Activated naive CD4-positive, alpha-beta T cell treated with anti-CD3 and anti-CD28 coated beads, Interleukin-2, amount 50 U/mL, for 24 hours (primary cell): ENCODE results near the gene WRAP73.
A peak's percentile ranks its signal among the peaks of the same experiment; 100 is the strongest.

ENCODE experiments used
- H3K27ac Mint-ChIP-seq: one replicate; pipeline ENCODE4 v1.8.0; 2021; ENCODE audit warnings: mild to moderate bottlenecking, mixed read lengths
- H3K27me3 Mint-ChIP-seq: one replicate; pipeline ENCODE4 v1.8.0; 2021; ENCODE audit warnings: mixed read lengths
- H3K36me3 Mint-ChIP-seq: one replicate; pipeline ENCODE4 v1.8.0; 2021; ENCODE audit warnings: mixed read lengths
- H3K4me1 Mint-ChIP-seq: one replicate; pipeline ENCODE4 v1.8.0; 2021; ENCODE audit warnings: mixed read lengths
- H3K4me3 Mint-ChIP-seq: one replicate; pipeline ENCODE4 v1.8.0; 2021; ENCODE audit warnings: mild to moderate bottlenecking, mixed read lengths
- H3K9me3 Mint-ChIP-seq: one replicate; pipeline ENCODE4 v1.8.0; 2021; ENCODE audit warnings: mixed read lengths

The WRAP73 gene

DNA sequence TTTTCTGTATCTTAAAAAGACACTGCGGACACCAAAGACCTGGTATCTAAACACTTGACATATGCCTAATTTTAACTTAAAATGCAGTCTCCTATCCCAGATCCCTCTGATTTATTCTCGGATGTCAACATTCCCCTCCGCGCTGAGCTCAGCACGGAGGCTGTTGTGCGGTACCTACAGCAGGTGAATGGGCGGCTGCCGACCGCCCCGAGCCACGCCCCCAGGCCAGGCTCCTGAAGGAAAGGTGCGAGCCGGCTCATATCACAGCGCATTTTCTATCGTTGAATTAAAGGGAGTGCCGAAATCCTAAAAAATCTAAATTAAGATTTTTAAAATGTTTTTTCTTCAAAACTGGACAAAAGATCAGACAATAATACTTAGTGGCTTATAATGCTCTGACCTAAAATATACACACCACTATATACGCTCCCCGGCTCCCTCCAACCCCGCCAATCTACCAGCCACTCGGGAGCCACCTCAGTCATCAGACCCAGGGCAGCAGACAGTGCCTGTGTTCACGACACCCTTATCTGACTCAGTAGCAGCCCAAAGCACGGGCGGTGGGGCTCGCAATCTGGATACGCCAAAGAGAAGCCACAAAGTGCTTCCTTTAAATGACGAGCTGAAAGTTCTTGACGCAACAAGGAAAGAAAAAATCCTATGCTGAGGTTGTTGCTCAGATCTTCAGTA, 4.1 kb downstream of the WRAP73 start:
- Mint-ChIP-seq H3K4me1 (peaks cover 26% of the 10 kb centered on the region), H3K4me3 (no peak overlapping the region), H3K27me3 (peaks cover 3% of the 10 kb centered on the region), H3K36me3 (peaks cover 8% of the 10 kb centered on the region), H3K9me3 (no peaks in the 10 kb centered on the region), H3K27ac (no peak overlapping the region)

GRCh38 chr1:3645247-3645646, 4.7 kb downstream of the WRAP73 start:
- Mint-ChIP-seq H3K27ac (no peak overlapping the region), H3K4me3 (no peak overlapping the region), H3K27me3 (peaks cover 1% of the 10 kb centered on the region), H3K4me1 (peaks cover 22% of the 10 kb centered on the region), H3K36me3 (peaks cover 8% of the 10 kb centered on the region), H3K9me3 (no peaks in the 10 kb centered on the region)

GRCh38 chr1:3644273-3644672, 5.6 kb downstream of the WRAP73 start:
- H3K4me3 Mint-ChIP-seq = no peak overlapping the region
- H3K36me3 Mint-ChIP-seq = peaks cover 8% of the 10 kb centered on the region
- peaks cover 18% of the 10 kb centered on the region for H3K4me1 Mint-ChIP-seq
- H3K27ac Mint-ChIP-seq = no peak overlapping the region
- H3K27me3 Mint-ChIP-seq = no peaks in the 10 kb centered on the region
- no peaks in the 10 kb centered on the region for H3K9me3 Mint-ChIP-seq

GRCh38 chr1:3642919-3643675, 6.8 kb downstream of the WRAP73 start:
- H3K9me3 Mint-ChIP-seq = no peaks in the 10 kb centered on the region
- H3K27ac Mint-ChIP-seq = no peak overlapping the region
- H3K4me1 Mint-ChIP-seq = peaks cover 6% of the 10 kb centered on the region
- H3K27me3 Mint-ChIP-seq = no peaks in the 10 kb centered on the region
- H3K4me3 Mint-ChIP-seq = no peak overlapping the region
- peaks cover 9% of the 10 kb centered on the region for H3K36me3 Mint-ChIP-seq

DNA sequence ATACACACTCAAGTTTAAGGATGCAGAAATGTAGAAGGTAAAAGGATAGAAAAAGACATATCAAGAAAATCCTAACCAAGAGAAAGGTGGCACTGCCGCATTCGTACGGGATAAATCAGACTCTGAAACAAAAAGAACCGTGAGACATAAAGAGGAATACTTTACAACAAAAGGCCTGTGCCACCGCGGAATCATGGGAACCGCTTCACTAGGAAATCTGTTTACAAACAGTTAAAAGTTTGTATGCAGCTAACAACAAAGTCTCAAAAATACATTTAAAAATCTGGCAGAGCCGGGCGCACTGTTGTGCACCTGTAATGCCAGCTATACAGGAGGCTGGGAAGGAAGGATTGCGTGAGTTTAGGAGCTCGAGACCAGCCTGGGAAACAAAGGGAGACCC, 8.1 kb downstream of the WRAP73 start:
- Mint-ChIP-seq H3K4me3 (no peak overlapping the region), H3K27me3 (no peaks in the 10 kb centered on the region), H3K4me1 (no peaks in the 10 kb centered on the region), H3K27ac (no peak overlapping the region), H3K9me3 (no peaks in the 10 kb centered on the region), H3K36me3 (peaks cover 11% of the 10 kb centered on the region)

- H3K9me3 Mint-ChIP-seq = no peaks in the 10 kb centered on the region
- H3K36me3 Mint-ChIP-seq = peaks cover 12% of the 10 kb centered on the region
- no peaks in the 10 kb centered on the region for H3K4me1 Mint-ChIP-seq
- H3K27ac Mint-ChIP-seq = no peak overlapping the region
- no peak overlapping the region for H3K4me3 Mint-ChIP-seq
- H3K27me3 Mint-ChIP-seq = no peaks in the 10 kb centered on the region
Observed at GRCh38 chr1:3641046-3641760, 8.7 kb downstream of the WRAP73 start.

GRCh38 chr1:3640121-3640837, 9.6 kb downstream of the WRAP73 start:
- Mint-ChIP-seq H3K27me3 (no peaks in the 10 kb centered on the region), H3K9me3 (no peaks in the 10 kb centered on the region), H3K4me1 (no peaks in the 10 kb centered on the region), H3K27ac (no peak overlapping the region), H3K4me3 (no peak overlapping the region), H3K36me3 (peaks cover 10% of the 10 kb centered on the region)

- H3K4me3 Mint-ChIP-seq = no peak overlapping the region
- no peaks in the 10 kb centered on the region for H3K9me3 Mint-ChIP-seq
- no peak overlapping the region for H3K27ac Mint-ChIP-seq
- H3K4me1 Mint-ChIP-seq = no peaks in the 10 kb centered on the region
- H3K27me3 Mint-ChIP-seq = no peaks in the 10 kb centered on the region
- peaks cover 10% of the 10 kb centered on the region for H3K36me3 Mint-ChIP-seq
Observed at GRCh38 chr1:3639397-3639911, 10.4 kb downstream of the WRAP73 start.

- peaks cover 10% of the 10 kb centered on the region for H3K36me3 Mint-ChIP-seq
- H3K27ac Mint-ChIP-seq = no peak overlapping the region
- H3K27me3 Mint-ChIP-seq = no peaks in the 10 kb centered on the region
- no peaks in the 10 kb centered on the region for H3K9me3 Mint-ChIP-seq
- no peak overlapping the region for H3K4me3 Mint-ChIP-seq
- no peaks in the 10 kb centered on the region for H3K4me1 Mint-ChIP-seq
Observed at GRCh38 chr1:3638676-3639075, 11.2 kb downstream of the WRAP73 start.

DNA sequence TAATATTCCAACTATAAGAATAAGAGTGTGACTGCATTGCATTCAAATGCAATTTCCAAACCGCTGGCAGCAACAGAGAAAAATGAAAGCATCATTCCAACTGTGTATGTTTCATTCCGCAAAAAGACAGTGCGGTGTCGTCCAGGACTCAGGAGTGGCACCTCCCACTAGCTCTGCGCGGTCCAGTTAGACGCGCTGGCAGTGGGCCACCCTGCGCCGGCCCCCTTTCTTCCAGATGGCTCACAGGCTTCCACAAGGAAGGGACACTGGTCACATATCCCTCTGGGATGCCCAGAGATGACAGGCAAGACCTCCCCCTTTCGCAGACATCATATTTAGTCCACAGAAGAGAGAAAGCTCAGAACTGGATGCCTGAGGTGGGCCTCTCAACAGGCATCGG, 11.9 kb downstream of the WRAP73 start:
- Mint-ChIP-seq H3K36me3 (peaks cover 10% of the 10 kb centered on the region), H3K27me3 (no peaks in the 10 kb centered on the region), H3K4me1 (no peaks in the 10 kb centered on the region), H3K9me3 (no peaks in the 10 kb centered on the region), H3K27ac (no peak overlapping the region), H3K4me3 (no peak overlapping the region)

DNA sequence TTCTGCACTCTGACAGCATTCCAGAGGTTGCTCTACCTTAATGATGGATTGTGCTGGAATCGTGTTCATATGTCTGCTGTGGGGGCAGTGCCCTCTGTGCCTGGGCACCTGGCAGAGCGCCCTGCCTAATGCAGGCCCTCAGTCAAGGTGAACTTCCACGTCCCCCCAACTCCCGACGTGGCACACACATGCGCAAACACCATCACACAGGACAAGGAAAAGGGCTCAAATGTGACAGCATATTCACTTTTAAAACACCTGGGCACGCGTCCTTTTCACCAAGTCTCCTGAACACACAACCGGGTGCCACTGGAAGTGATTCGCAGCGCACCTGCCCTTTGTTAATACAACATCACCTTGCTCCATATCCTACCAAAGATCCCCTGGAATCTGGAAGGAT, 13.4 kb downstream of the WRAP73 start:
- Mint-ChIP-seq H3K27me3 (no peaks in the 10 kb centered on the region), H3K36me3 (peaks cover 7% of the 10 kb centered on the region), H3K4me3 (no peak overlapping the region), H3K9me3 (no peaks in the 10 kb centered on the region), H3K27ac (peak overlapping the region; percentile 81), H3K4me1 (no peaks in the 10 kb centered on the region)

GRCh38 chr1:3636080-3636479, 13.8 kb downstream of the WRAP73 start:
- no peak overlapping the region for H3K4me3 Mint-ChIP-seq
- H3K4me1 Mint-ChIP-seq = no peaks in the 10 kb centered on the region
- no peaks in the 10 kb centered on the region for H3K9me3 Mint-ChIP-seq
- H3K27me3 Mint-ChIP-seq = no peaks in the 10 kb centered on the region
- no peak overlapping the region for H3K27ac Mint-ChIP-seq
- H3K36me3 Mint-ChIP-seq = peaks cover 7% of the 10 kb centered on the region

DNA sequence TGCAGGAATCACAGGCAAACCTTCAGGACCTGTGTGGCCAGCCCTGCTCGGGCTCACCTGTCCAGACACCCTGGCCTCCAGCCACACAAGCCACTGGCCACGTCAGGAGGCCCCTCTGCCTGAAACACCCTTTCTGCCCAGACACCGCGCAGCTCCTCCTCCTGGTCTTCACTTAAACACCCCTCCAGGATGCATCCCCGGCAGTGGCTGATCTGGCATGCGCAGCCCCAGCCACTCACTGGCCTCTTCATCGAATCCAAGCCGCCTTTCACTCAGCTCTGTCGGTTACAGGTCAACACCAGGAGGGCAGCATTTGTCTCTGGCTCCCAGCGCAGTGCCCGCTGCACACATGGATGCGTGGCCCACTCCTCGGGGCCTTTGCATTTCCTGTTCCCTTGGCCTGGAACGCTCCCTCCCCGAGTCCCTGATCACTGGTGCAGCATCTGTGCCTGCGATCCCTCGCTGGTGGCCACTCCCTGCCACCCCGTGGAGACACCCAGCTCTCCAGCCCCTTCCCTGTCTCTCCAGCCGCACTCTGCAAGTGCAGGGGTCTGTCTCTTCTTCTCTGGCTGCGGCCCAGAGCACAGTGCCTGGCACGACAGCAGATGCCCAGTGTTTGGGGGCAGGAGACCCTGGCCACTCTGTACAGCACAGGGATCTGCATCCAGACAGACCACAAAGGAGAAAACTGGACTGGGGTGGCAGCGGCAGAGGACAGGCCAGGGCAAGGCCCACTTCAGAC, 15.7 kb downstream of the WRAP73 start:
- no peak overlapping the region for H3K27ac Mint-ChIP-seq
- no peaks in the 10 kb centered on the region for H3K27me3 Mint-ChIP-seq
- H3K9me3 Mint-ChIP-seq = no peaks in the 10 kb centered on the region
- no peak overlapping the region for H3K4me3 Mint-ChIP-seq
- H3K36me3 Mint-ChIP-seq = peaks cover 7% of the 10 kb centered on the region
- no peaks in the 10 kb centered on the region for H3K4me1 Mint-ChIP-seq

DNA sequence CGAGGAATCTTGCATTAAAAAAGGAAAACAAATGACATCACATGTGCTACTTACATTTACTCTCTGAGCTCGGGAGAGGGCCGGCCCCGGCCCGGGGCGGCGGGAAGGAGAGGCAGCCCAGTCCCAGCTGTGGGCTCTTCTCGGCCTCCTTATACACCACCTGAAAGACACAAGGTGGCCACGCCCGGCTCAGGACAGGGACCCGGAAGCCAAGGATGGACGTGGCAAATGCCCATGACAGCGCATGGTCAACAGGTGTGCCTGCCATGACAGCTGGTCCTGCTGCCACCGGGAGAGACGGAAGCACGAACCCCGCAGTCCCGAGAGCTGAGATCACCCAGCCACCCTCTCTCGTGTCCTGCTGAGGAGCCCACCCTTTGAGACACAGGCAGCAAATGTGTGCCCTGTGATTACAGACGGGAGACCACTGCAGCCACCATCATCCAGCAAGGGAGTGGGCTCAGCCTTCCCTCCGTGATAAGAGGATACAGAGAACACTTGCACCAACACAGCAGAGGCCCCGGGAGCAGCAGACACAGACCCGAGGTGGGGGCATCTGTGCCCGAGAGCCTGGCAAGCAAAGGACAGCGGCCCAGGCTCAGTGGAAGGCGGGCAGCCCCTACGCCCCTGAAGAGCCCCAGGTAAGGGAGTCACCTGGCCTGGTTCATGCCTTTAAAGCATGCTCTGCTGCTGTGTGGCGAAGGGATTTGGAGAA, 16.4 kb downstream of the WRAP73 start:
- Mint-ChIP-seq H3K4me3 (no peak overlapping the region), H3K27me3 (no peaks in the 10 kb centered on the region), H3K9me3 (no peaks in the 10 kb centered on the region), H3K27ac (no peak overlapping the region), H3K4me1 (no peaks in the 10 kb centered on the region), H3K36me3 (peaks cover 7% of the 10 kb centered on the region)
